ENCODE results near the gene MDH1. TPM values are rescaled to one million over a fixed set of nuclear protein-coding genes. Genes with fewer than 3 reads are reported as not detected.
"Not testable (repeated sequence)": the region's sequence is repeated elsewhere in the genome, so short reads cannot be mapped to it uniquely, and the experiment has no call there.

MDH1 gene
- total RNA-seq, 1 donor from 2014 or later: 103 TPM

DNA sequence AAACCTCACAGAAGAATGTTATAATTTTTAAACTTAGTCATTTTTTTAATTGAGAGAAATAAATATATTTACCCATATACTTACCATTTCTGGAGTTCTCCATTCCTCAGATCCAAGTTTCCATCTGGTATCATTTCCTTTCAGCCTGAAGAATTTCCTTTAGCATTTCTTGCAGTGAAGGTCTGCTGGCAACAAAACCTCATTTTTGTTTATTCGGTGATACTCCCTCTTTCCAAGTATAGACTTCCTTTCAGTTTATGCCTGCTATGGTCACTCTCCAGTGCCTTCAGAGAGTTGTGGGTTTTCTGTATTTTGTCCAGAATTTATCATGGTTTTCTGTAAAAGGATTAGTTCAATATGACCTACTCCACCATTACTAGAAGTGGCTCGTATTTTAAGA lies 17.5 kb upstream of the MDH1 start:
- H3K4me1 Mint-ChIP-seq (ENCODE audit: low read depth): peaks cover 7% of the 10 kb centered on the region
- peaks cover 10% of the 10 kb centered on the region for H3K9me3 Mint-ChIP-seq (ENCODE audit: low read depth)
- H3K4me3 Mint-ChIP-seq (ENCODE audit: unreplicated experiment): no peak overlapping the region
- DNase-seq (ENCODE audit: low spot score): no peak
- H3K36me3 Mint-ChIP-seq (ENCODE audit: low read depth): no peaks in the 10 kb centered on the region
- H3K27me3 Mint-ChIP-seq (ENCODE audit: low read depth): no peaks in the 10 kb centered on the region
- TF ChIP-seq, protein P1, sequence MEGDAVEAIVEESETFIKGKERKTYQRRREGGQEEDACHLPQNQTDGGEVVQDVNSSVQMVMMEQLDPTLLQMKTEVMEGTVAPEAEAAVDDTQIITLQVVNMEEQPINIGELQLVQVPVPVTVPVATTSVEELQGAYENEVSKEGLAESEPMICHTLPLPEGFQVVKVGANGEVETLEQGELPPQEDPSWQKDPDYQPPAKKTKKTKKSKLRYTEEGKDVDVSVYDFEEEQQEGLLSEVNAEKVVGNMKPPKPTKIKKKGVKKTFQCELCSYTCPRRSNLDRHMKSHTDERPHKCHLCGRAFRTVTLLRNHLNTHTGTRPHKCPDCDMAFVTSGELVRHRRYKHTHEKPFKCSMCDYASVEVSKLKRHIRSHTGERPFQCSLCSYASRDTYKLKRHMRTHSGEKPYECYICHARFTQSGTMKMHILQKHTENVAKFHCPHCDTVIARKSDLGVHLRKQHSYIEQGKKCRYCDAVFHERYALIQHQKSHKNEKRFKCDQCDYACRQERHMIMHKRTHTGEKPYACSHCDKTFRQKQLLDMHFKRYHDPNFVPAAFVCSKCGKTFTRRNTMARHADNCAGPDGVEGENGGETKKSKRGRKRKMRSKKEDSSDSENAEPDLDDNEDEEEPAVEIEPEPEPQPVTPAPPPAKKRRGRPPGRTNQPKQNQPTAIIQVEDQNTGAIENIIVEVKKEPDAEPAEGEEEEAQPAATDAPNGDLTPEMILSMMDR (IDR thresholded peaks at IDR 0.05): no peak
- H3K27ac Mint-ChIP-seq (ENCODE audit: unreplicated experiment): no peak overlapping the region

DNA sequence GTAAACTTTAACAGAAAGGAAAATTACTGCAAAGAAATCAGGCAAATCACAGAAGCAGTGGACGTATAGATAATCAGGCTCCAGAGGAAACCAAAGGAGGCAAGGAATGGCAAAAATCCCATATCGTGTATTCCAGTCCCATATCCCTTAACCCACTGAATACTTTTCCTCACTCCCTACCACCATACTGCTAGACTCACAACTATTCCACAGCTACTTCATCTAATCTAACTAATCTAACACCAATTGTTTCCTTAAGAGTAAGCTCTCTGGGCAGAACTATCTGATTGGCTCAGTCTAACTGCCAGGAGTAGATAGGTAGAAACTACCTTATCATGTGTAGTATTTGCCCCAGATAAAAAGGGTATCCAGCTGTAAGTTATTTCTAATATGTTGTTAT lies 16.8 kb upstream of the MDH1 start:
- Mint-ChIP-seq H3K4me1 (ENCODE audit: low read depth) (peaks cover 7% of the 10 kb centered on the region), H3K27me3 (ENCODE audit: low read depth) (no peaks in the 10 kb centered on the region), H3K36me3 (ENCODE audit: low read depth) (no peaks in the 10 kb centered on the region), H3K4me3 (ENCODE audit: unreplicated experiment) (no peak overlapping the region), H3K27ac (ENCODE audit: unreplicated experiment) (no peak overlapping the region), H3K9me3 (ENCODE audit: low read depth) (peaks cover 10% of the 10 kb centered on the region)
- TF ChIP-seq, protein P1 (IDR thresholded peaks at IDR 0.05): no peak
- no peak for DNase-seq (ENCODE audit: low spot score)

DNA sequence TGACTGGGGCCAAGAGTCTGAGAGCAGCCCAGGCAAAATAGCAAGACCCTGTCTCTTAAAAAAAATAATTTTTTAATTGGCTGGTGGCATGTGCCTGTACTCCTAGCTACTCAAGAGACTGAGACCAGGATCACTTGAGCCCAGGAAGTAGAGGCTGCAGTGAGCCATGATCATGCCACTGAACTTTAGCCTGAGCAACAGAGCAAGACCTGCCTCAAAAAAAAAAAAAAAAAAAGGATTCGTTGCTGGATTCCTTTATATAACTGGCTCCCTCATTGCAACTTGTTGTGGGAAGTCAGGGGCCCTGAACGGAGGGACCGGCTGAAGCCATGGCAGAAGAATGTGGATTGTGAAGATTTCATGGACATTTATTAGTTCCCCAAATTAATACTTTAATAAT lies 15.7 kb upstream of the MDH1 start:
- H3K4me1 Mint-ChIP-seq (ENCODE audit: low read depth); H3K36me3 Mint-ChIP-seq (ENCODE audit: low read depth); H3K27ac Mint-ChIP-seq (ENCODE audit: unreplicated experiment); DNase-seq (ENCODE audit: low spot score); H3K4me3 Mint-ChIP-seq (ENCODE audit: unreplicated experiment); H3K27me3 Mint-ChIP-seq (ENCODE audit: low read depth): not testable (repeated sequence)
- peaks cover 10% of the 10 kb centered on the region for H3K9me3 Mint-ChIP-seq (ENCODE audit: low read depth)

DNA sequence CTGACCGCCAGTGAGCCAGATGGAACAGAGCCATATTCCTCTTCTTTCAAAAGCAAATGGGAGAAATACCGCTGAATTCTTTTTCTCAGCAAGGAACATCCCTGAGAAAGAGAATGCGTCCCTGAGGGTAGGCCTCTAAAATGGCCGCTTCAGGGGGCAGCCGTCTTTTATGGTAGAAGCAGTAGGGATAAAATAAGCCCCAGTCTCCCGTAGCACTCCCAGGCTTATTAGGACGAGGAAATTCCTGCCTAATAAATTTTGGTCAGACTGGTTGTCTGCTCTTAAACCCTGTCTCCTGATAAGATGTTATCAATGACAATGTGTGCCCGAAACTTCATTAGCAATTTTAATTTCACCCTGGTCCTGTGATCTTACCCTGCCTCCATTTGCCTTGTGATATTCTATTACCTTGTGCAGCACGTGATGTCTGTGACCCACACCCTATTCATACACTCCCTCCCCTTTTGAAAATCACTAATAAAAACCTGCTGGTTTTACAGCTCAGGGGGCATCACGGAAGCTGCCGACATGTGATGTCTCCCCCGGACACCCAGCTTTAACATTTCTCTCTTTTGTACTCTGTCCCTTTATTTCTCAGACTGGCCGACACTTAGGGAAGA lies 14.9 kb upstream of the MDH1 start:
- H3K36me3 Mint-ChIP-seq (ENCODE audit: low read depth); H3K9me3 Mint-ChIP-seq (ENCODE audit: low read depth); H3K4me1 Mint-ChIP-seq (ENCODE audit: low read depth); H3K27me3 Mint-ChIP-seq (ENCODE audit: low read depth); DNase-seq (ENCODE audit: low spot score); H3K27ac Mint-ChIP-seq (ENCODE audit: unreplicated experiment); H3K4me3 Mint-ChIP-seq (ENCODE audit: unreplicated experiment): not testable (repeated sequence)

DNA sequence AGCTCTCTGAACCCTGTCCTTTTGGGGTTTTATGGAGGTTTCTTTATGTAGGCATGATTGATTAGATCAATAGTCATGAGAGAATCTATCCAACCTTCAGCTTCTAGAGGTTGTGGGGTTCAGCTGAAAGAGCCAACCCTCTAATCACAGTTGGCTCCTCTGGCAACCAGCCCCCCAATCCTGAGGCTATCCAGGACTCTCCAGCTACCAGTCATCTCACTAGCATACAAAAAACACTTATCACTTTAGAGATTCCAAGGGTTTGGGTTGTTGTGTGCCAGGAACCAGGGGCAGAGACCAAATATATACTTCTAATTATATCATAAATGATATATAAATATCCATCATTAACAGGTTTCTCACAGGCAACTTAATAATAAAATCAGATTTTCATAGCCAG lies 12.2 kb upstream of the MDH1 start:
- no peak for DNase-seq (ENCODE audit: low spot score)
- Mint-ChIP-seq H3K36me3 (ENCODE audit: low read depth) (no peaks in the 10 kb centered on the region), H3K4me1 (ENCODE audit: low read depth) (peaks cover 8% of the 10 kb centered on the region), H3K4me3 (ENCODE audit: unreplicated experiment) (no peak overlapping the region), H3K9me3 (ENCODE audit: low read depth) (peaks cover 3% of the 10 kb centered on the region), H3K27me3 (ENCODE audit: low read depth) (no peaks in the 10 kb centered on the region), H3K27ac (ENCODE audit: unreplicated experiment) (no peak overlapping the region)
- TF ChIP-seq, protein P1 (IDR thresholded peaks at IDR 0.05): no peak

DNA sequence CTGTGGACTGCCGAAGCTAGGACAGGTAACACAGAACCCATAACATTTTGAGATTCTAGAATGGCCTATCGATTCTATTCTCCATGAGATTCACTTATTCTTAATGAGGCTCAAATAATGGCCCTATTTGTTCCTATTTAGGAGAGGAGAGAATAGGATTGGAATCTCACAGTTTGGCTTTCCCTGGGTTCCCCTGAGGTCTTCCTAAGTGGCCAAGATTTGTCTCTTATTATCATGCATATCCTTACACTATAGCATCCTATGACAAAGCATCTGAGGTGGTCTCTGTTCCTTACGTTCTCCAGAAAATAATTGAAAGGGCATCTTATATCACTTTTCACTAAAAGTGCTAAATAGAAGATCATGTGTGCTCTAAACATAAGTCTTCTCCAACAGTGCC lies 10.0 kb upstream of the MDH1 start:
- no peak overlapping the region for H3K4me3 Mint-ChIP-seq (ENCODE audit: unreplicated experiment)
- TF ChIP-seq, protein P1 (IDR thresholded peaks at IDR 0.05): no peak
- peaks cover 3% of the 10 kb centered on the region for H3K9me3 Mint-ChIP-seq (ENCODE audit: low read depth)
- no peaks in the 10 kb centered on the region for H3K27me3 Mint-ChIP-seq (ENCODE audit: low read depth)
- H3K36me3 Mint-ChIP-seq (ENCODE audit: low read depth): no peaks in the 10 kb centered on the region
- peaks cover 4% of the 10 kb centered on the region for H3K4me1 Mint-ChIP-seq (ENCODE audit: low read depth)
- H3K27ac Mint-ChIP-seq (ENCODE audit: unreplicated experiment): no peak overlapping the region
- no peak for DNase-seq (ENCODE audit: low spot score)
